ENCODE results near the gene HMCN1.
"Not testable (repeated sequence)": the region's sequence is repeated elsewhere in the genome, so short reads cannot be mapped to it uniquely, and the experiment has no call there.

The HMCN1 gene

GRCh38 chr1:185741551-185741950 lies 7.4 kb downstream of the HMCN1 start:
- no peak for DNase-seq (ENCODE audit: low spot score)

- no peak for DNase-seq (ENCODE audit: low spot score)
Measured at GRCh38 chr1:185742403-185742802, 8.2 kb downstream of the HMCN1 start.

- DNase-seq (ENCODE audit: low spot score) = no peak
Measured at GRCh38 chr1:185745165-185745564, 11.0 kb downstream of the HMCN1 start.

- DNase-seq (ENCODE audit: low spot score) = no peak
Measured at GRCh38 chr1:185759061-185759460, 24.9 kb downstream of the HMCN1 start.

GRCh38 chr1:185761841-185762240 lies 27.6 kb downstream of the HMCN1 start:
- no peak for DNase-seq (ENCODE audit: low spot score)

GRCh38 chr1:185767508-185768120 lies 33.4 kb downstream of the HMCN1 start:
- DNase-seq (ENCODE audit: low spot score) = no peak

- no peak for DNase-seq (ENCODE audit: low spot score)
Measured at GRCh38 chr1:185768371-185768770, 34.2 kb downstream of the HMCN1 start.

GRCh38 chr1:185769136-185769535 lies 34.9 kb downstream of the HMCN1 start:
- DNase-seq (ENCODE audit: low spot score) = no peak

GRCh38 chr1:185774394-185774793 lies 40.2 kb downstream of the HMCN1 start:
- no peak for DNase-seq (ENCODE audit: low spot score)

GRCh38 chr1:185775501-185775900 lies 41.3 kb downstream of the HMCN1 start:
- no peak for DNase-seq (ENCODE audit: low spot score)

GRCh38 chr1:185776522-185776921 lies 42.3 kb downstream of the HMCN1 start:
- DNase-seq (ENCODE audit: low spot score) = no peak

GRCh38 chr1:185783860-185784259 lies 49.7 kb downstream of the HMCN1 start:
- DNase-seq (ENCODE audit: low spot score) = not testable (repeated sequence)

GRCh38 chr1:185785586-185785985 lies 51.4 kb downstream of the HMCN1 start:
- no peak for DNase-seq (ENCODE audit: low spot score)

- DNase-seq (ENCODE audit: low spot score) = no peak
Measured at GRCh38 chr1:185786524-185786923, 52.3 kb downstream of the HMCN1 start.

GRCh38 chr1:185787238-185787637 lies 53.0 kb downstream of the HMCN1 start:
- no peak for DNase-seq (ENCODE audit: low spot score)

- DNase-seq (ENCODE audit: low spot score) = no peak
Measured at GRCh38 chr1:185788386-185788785, 54.2 kb downstream of the HMCN1 start.

GRCh38 chr1:185789501-185790193 lies 55.5 kb downstream of the HMCN1 start:
- DNase-seq (ENCODE audit: low spot score) = no peak

GRCh38 chr1:185790194-185790735 lies 56.1 kb downstream of the HMCN1 start:
- DNase-seq (ENCODE audit: low spot score) = no peak

GRCh38 chr1:185792040-185792439 lies 57.8 kb downstream of the HMCN1 start:
- DNase-seq (ENCODE audit: low spot score) = no peak

GRCh38 chr1:185794495-185794894 lies 60.3 kb downstream of the HMCN1 start:
- not testable (repeated sequence) for DNase-seq (ENCODE audit: low spot score)

GRCh38 chr1:185795181-185795580 lies 61.0 kb downstream of the HMCN1 start:
- DNase-seq (ENCODE audit: low spot score) = no peak

GRCh38 chr1:185798505-185798904 lies 64.3 kb downstream of the HMCN1 start:
- no peak for DNase-seq (ENCODE audit: low spot score)

GRCh38 chr1:185803241-185803640 lies 69.0 kb downstream of the HMCN1 start:
- no peak for DNase-seq (ENCODE audit: low spot score)

- no peak for DNase-seq (ENCODE audit: low spot score)
Measured at GRCh38 chr1:185804206-185804605, 70.0 kb downstream of the HMCN1 start.
